Gastrocnemius medialis (tissue), 4 donors: Measurements from ENCODE around the gene BCL2.

Experiments used
- POLR2A ChIP-seq, 2 donors: fragments of 450-650 bp; IDR thresholded peaks; one replicate each; pipeline ENCODE4 v1.6.1; 2017; ENCODE audit warnings: antibody characterized with exemption in 2 of 2, mild to moderate bottlenecking in 2 of 2, moderate library complexity in 2 of 2
- TF ChIP-seq, protein P1 (sequence below), 5 experiments: fragments of 450-650 bp in 3 of 5; fragments of 200-600 bp in 2 of 5; sonication (generic) in 2 of 5; IDR thresholded peaks in 4 of 5; conservative IDR thresholded peaks in 1 of 5; 1 replicate in 4 of 5; 2 replicates in 1 of 5; pipeline ENCODE4 v1.5.1; 2016 to 2019; ENCODE audit warnings: antibody characterized with exemption in 5 of 5, mild to moderate bottlenecking in 3 of 5, moderate library complexity in 3 of 5

GRCh38 chr18:63367053-63367953, 47.7 kb upstream of the BCL2 start, which contains the start of gene KDSR:
- TF ChIP-seq POLR2A (IDR thresholded peaks at IDR 0.05), result peak; percentile 80 to 87
- TF ChIP-seq, protein P1, sequence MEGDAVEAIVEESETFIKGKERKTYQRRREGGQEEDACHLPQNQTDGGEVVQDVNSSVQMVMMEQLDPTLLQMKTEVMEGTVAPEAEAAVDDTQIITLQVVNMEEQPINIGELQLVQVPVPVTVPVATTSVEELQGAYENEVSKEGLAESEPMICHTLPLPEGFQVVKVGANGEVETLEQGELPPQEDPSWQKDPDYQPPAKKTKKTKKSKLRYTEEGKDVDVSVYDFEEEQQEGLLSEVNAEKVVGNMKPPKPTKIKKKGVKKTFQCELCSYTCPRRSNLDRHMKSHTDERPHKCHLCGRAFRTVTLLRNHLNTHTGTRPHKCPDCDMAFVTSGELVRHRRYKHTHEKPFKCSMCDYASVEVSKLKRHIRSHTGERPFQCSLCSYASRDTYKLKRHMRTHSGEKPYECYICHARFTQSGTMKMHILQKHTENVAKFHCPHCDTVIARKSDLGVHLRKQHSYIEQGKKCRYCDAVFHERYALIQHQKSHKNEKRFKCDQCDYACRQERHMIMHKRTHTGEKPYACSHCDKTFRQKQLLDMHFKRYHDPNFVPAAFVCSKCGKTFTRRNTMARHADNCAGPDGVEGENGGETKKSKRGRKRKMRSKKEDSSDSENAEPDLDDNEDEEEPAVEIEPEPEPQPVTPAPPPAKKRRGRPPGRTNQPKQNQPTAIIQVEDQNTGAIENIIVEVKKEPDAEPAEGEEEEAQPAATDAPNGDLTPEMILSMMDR (IDR thresholded peaks at IDR 0.05 in 4 of 5, conservative IDR thresholded peaks at IDR 0.05 in 1 of 5), result peak in 2 of 5 experiments; percentile 12 to 26
